ENCODE data around the gene HES6. TPM values are rescaled to one million over a fixed set of nuclear protein-coding genes. Genes with fewer than 3 reads are reported as not detected.

HES6 gene
- total RNA-seq, 2 experiments from 2014 or later = 5.2 to 5.6 TPM

DNA sequence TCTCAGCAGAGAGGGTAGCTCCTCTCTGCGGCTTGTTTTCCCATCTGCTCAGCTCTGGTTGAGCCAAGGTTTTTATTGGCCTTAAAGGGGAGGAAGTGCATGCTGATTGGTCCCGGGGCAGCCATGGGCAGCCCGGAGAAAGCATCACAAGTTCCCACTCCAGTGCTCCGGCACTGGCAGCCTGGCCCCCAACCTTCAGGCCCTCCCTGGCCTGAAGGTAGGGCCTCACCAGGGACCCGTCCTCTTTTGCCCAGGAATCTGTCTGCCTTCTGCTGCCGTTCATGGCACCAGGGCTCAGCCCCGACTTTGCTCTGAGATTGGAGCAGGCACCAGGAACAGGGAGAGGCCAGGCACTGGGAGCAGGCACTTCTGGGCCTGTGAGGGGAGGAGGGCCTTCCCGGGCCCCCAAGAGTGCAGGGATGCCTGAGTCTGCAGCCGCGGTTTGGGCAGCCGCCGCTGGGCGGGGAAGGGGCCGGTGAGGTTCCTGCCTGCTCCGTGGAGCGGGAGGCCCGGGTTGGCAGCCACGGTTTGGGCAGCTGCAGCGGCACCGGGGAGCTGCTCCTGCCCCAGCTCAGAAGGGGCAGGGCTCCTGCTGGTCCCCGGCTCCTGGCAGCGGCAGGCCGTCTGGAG is 18.8 kb downstream of the HES6 start:
- CTCF ChIA-PET = no interaction called here
- TF ChIP-seq, protein P1, sequence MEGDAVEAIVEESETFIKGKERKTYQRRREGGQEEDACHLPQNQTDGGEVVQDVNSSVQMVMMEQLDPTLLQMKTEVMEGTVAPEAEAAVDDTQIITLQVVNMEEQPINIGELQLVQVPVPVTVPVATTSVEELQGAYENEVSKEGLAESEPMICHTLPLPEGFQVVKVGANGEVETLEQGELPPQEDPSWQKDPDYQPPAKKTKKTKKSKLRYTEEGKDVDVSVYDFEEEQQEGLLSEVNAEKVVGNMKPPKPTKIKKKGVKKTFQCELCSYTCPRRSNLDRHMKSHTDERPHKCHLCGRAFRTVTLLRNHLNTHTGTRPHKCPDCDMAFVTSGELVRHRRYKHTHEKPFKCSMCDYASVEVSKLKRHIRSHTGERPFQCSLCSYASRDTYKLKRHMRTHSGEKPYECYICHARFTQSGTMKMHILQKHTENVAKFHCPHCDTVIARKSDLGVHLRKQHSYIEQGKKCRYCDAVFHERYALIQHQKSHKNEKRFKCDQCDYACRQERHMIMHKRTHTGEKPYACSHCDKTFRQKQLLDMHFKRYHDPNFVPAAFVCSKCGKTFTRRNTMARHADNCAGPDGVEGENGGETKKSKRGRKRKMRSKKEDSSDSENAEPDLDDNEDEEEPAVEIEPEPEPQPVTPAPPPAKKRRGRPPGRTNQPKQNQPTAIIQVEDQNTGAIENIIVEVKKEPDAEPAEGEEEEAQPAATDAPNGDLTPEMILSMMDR (IDR thresholded peaks at IDR 0.05) = no peak
- POLR2A ChIA-PET = no interaction called here
- H3K27me3 Mint-ChIP-seq = peaks cover 1% of the 10 kb centered on the region
- DNase-seq = no peak
- H3K36me3 Mint-ChIP-seq (ENCODE audit: low read depth) = no peaks in the 10 kb centered on the region
- no peaks in the 10 kb centered on the region for H3K4me1 Mint-ChIP-seq (ENCODE audit: low read depth)
- ATAC-seq = peak; percentile 24
- no peak overlapping the region for H3K27ac Mint-ChIP-seq
- no peaks in the 10 kb centered on the region for H3K9me3 Mint-ChIP-seq
- intact Hi-C loops (cut with micrococcal nuclease) = no loop called here
- peak overlapping the region; percentile 19 for H3K4me3 Mint-ChIP-seq

DNA sequence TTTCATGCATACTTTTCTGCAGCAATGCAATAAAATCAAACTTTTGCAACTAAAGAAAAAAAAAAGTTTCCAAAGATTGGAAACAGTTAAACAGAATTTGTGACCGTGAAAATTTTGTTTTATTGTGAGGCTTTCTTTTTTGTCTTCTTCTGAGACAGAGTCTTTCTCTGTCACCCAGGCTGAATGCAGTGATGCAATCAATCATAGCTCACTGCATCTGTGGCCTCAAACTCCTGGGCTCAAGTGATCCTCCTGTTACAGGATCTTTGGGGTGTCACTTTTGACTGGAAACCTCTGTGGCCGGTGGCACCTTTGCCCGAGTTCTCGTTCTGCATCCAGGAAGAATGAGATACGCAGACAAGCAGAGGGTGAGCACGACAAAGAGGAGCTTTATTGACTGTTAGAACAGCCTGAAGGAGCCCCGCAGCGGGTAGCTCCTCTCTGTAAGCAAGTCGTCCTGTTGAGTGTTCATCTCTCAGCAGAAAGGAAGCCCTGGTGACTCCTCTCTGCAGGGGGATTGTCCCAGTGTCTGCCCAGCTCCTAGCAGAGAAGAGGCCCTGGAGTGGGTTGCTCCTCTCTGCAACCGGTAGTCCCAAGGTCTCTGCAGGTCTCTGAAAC is 19.5 kb downstream of the HES6 start:
- H3K9me3 Mint-ChIP-seq = no peaks in the 10 kb centered on the region
- ChIA-PET CTCF (no interaction called here), POLR2A (no interaction called here)
- TF ChIP-seq, protein P1 (IDR thresholded peaks at IDR 0.05) = no peak
- H3K27ac Mint-ChIP-seq = no peak overlapping the region
- ATAC-seq (no peak), DNase-seq (no peak)
- H3K36me3 Mint-ChIP-seq (ENCODE audit: low read depth) = no peaks in the 10 kb centered on the region
- no peak overlapping the region for H3K4me3 Mint-ChIP-seq
- no peaks in the 10 kb centered on the region for H3K4me1 Mint-ChIP-seq (ENCODE audit: low read depth)
- intact Hi-C loops (cut with micrococcal nuclease) = no loop called here
- peaks cover 4% of the 10 kb centered on the region for H3K27me3 Mint-ChIP-seq

DNA sequence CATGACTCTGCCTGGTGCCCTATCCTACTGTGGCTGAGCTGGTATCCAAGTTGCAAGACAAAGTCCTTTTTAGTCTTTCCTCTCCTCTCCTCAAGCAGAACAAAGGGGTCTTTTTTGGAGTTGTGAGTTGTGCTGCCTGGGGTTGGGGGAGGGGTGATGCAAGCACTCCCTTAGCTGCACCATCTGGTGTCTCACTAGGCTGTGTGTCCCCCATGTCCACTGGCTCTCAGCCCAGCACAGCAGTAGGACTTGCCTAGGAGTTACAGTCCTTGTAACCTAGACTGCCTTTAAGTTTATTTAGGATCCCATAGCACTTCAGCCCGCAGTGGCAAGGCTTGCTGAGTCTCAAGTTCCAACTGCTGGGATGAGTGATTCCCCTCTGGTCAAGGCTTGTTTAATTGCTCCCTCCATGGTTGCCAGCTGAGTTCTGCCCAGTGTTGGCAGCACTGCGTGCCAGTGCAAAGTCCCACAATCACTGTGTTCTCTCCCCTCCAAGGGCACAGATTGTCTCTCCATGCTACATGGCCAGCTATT is 23.1 kb downstream of the HES6 start:
- ATAC-seq = no peak
- no peaks in the 10 kb centered on the region for H3K36me3 Mint-ChIP-seq (ENCODE audit: low read depth)

DNA sequence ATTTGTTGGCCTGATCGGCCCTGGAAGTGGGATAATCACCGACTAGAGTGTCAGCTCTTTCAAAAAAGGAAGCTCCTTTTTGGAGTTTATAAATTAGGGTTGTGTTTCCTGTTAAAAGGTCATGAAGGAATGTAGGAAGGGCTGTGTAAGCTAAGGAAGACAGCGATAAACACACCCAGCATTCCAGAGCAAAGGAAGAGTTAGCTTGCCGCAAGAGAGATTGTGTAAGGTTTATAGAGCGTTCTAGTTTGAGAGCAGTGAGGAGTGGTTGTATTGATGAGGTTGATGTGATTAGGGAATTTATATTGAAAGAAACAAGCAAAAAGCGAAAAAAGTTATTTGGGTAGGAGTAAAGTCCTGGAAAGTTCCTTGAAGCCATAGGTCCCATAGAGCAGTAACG is 32.8 kb downstream of the HES6 start:
- intact Hi-C loops (cut with micrococcal nuclease) = no loop called here
- no peak overlapping the region for H3K4me3 Mint-ChIP-seq
- no peak for ATAC-seq
- H3K36me3 Mint-ChIP-seq (ENCODE audit: low read depth) = peaks cover 3% of the 10 kb centered on the region
- H3K27me3 Mint-ChIP-seq = peaks cover 1% of the 10 kb centered on the region
- DNase-seq = no peak
- H3K4me1 Mint-ChIP-seq (ENCODE audit: low read depth) = peaks cover 6% of the 10 kb centered on the region
- TF ChIP-seq, protein P1 (IDR thresholded peaks at IDR 0.05) = no peak
- ChIA-PET POLR2A (interaction anchor here (1.3 kb wide), 1 partner anchor 82 kb away, joined by 3 read pairs; the partner anchor contains the start of gene PER2), CTCF (no interaction called here)
- no peaks in the 10 kb centered on the region for H3K9me3 Mint-ChIP-seq
- no peak overlapping the region for H3K27ac Mint-ChIP-seq

More for the DNA sequence above, 23.1 kb downstream of the HES6 start:
- ChIA-PET POLR2A (interaction anchor here (2.0 kb wide), 1 partner anchor 13 kb away, joined by 8 read pairs; the partner anchor contains the start of gene ILKAP), CTCF (no interaction called here)
- no peaks in the 10 kb centered on the region for H3K9me3 Mint-ChIP-seq
- no peak overlapping the region for H3K4me3 Mint-ChIP-seq
- no peaks in the 10 kb centered on the region for H3K4me1 Mint-ChIP-seq (ENCODE audit: low read depth)
- peaks cover 18% of the 10 kb centered on the region for H3K27me3 Mint-ChIP-seq
- H3K27ac Mint-ChIP-seq = no peak overlapping the region
- TF ChIP-seq, protein P1 (IDR thresholded peaks at IDR 0.05) = no peak
- intact Hi-C loops (cut with micrococcal nuclease) = no loop called here
- no peak for DNase-seq
